GM23248 (cell line): ENCODE data around the gene LRRC28.

ENCODE experiments used
- EZH2 ChIP-seq: fragments of 200-600 bp; sonication (generic); IDR thresholded peaks from 2 replicates; pipeline ENCODE4 v1.6.1; 2018; ENCODE audit warnings: antibody characterized with exemption, mild to moderate bottlenecking; ENCODE audit not compliant: insufficient read depth, poor library complexity, severe bottlenecking
- EZH2phosphoT487 ChIP-seq: fragments of 200-600 bp; sonication (generic); IDR thresholded peaks from 2 replicates; pipeline ENCODE4 v1.6.1; 2018; ENCODE audit warnings: antibody characterized with exemption, moderate library complexity, mild to moderate bottlenecking, low read depth; ENCODE audit not compliant: insufficient read depth

DNA sequence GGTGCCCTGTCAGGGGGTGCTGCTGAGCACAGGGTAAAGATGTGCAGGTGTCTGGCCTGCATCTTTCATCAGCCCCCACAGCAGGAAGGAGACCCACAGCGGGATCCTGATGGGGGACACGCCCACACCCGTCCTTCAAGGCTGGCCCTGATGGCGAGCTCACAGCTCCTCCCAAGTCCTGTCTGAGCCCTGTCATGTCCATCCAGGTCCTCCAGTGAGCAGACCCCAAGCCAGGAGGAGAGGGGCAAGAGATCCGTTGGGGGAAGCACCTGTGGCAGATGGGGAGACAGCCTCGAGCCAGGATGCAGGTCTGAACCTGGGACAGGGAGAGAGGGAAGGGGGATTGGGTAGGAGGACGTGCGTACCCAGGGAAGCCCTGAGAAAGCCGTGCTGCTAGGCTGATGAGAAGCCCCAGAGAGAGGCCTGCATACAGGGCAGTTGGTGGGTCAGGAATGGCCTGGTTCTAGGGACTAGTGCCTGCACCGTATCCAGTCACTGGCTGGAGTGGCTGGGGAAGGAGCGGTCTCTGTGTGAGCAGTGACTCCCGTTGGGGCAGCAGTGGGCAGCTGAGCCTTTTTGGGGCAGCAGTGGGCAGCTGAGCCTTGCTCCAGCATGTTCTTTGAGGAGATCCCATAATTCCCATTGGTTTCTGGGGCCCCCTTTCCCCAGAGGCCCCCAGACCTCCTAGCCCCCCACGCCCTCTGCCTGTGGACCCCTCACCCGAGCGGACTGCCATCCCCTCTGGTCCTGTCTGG lies 181.2 kb downstream of the LRRC28 start:
- no peak for TF ChIP-seq EZH2
- TF ChIP-seq EZH2phosphoT487 = no peak
